HepG2 (cell line): Measurements from ENCODE around the gene ARF6. TPM values are rescaled to one million over a fixed set of nuclear protein-coding genes. Genes with fewer than 3 reads are reported as not detected.

Experiments
- ATAC-seq: fragments of 200-7000 bp; cut with Tn5 transposase; 3 replicates; pipeline ENCODE4 v1.9.1; 2020; ENCODE audit warnings: mild to moderate bottlenecking, moderate library complexity
- BruUV-seq: library from RNA; stranded (reverse); fragments of 400-500 nt; replicated peaks from 2 replicates; lab custom pipeline; 2021; lab: Mats Ljungman, UMichigan
- CTCF ChIA-PET: fragments of 300-600 bp; formaldehyde crosslinking; extraction: SDS; loops from one replicate; lab custom pipeline; 2021; ENCODE audit warnings: low total read pairs, inconsistent platforms, low intra/inter-chr PET ratio; lab: Yijun Ruan, JAX
- POLR2A ChIA-PET: fragments of 350-600 bp; sonication (Branson Sonifier 250); formaldehyde crosslinking; loops from one replicate; lab custom pipeline; 2020; ENCODE audit warnings: antibody characterized with exemption, inconsistent platforms; lab: Yijun Ruan, JAX
- DNase-seq: peaks from one replicate; pipeline ENCODE4 v3.0.0-alpha.2; 2015; ENCODE audit warnings: low spot score
- FAIRE-seq: peaks from 3 replicates; lab custom pipeline; 2011; peaks lifted over from hg19 to GRCh38; lab: Jason Lieb, UNC
- H2AFZ ChIP-seq: one replicate; pipeline ENCODE4 v1.6.1; 2011; ENCODE audit warnings: low read length, inconsistent platforms
- H3K27ac ChIP-seq: fragments of 300-600 bp; 3 replicates; pipeline ENCODE4 v1.8.0; 2011; ENCODE audit warnings: mixed run types, mild to moderate bottlenecking, mixed read lengths, low read length, inconsistent platforms; ENCODE audit not compliant: insufficient read depth; ENCODE audit errors: extremely low read length
- H3K27me3 ChIP-seq, 2 experiments: fragments of 200-600 bp in 1 of 2; 2 replicates in 1 of 2; 3 replicates in 1 of 2; pipeline versions ENCODE4 v1.6.0 to v1.8.0; 2011; ENCODE audit warnings: low read length in 2 of 2, mild to moderate bottlenecking in 2 of 2, moderate library complexity in 2 of 2, inconsistent platforms in 1 of 2; ENCODE audit not compliant: insufficient read depth in 2 of 2, control insufficient read depth in 1 of 2
- H3K36me3 ChIP-seq, 2 experiments: fragments of 200-600 bp in 1 of 2; replicated peaks in 1 of 2; 2 replicates in 1 of 2; 3 replicates in 1 of 2; pipeline versions ENCODE4 v1.5.1 to v1.8.0; 2011; ENCODE audit warnings: low read length in 2 of 2, inconsistent platforms in 1 of 2; ENCODE audit not compliant: insufficient read depth in 2 of 2, control insufficient read depth in 1 of 2
- H3K4me1 ChIP-seq: 2 replicates; pipeline ENCODE4 v1.5.1; 2012; ENCODE audit warnings: low read length, inconsistent platforms; ENCODE audit not compliant: insufficient read depth
- H3K4me2 ChIP-seq: 2 replicates; pipeline ENCODE4 v1.6.0; 2011; ENCODE audit warnings: low read depth, low read length, inconsistent platforms
- H3K4me3 ChIP-seq, 3 experiments: fragments of 200-600 bp in 1 of 3; sonication (generic), shearing (Covaris generic) in 1 of 3; replicated peaks in 1 of 3; 2 replicates each; pipeline ENCODE4 v1.5.1; 2011 to 2016; ENCODE audit warnings: low read length in 3 of 3, inconsistent platforms in 2 of 3, low read depth in 2 of 3, mild to moderate bottlenecking in 2 of 3, control low read depth in 1 of 3, mixed read lengths in 1 of 3; ENCODE audit not compliant: insufficient read depth in 1 of 3
- H3K79me2 ChIP-seq: one replicate; pipeline ENCODE4 v1.6.1; 2011; ENCODE audit warnings: low read length, inconsistent platforms; ENCODE audit not compliant: insufficient read depth
- H3K9ac ChIP-seq: 2 replicates; pipeline ENCODE4 v1.6.0; 2011; ENCODE audit warnings: mild to moderate bottlenecking, low read depth, low read length, inconsistent platforms; ENCODE audit not compliant: insufficient read depth
- H3K9me3 ChIP-seq: 2 replicates; pipeline ENCODE4 v1.5.1; 2012; ENCODE audit warnings: mild to moderate bottlenecking, low read length
- H4K20me1 ChIP-seq: 2 replicates; pipeline ENCODE4 v1.6.0; 2011; ENCODE audit warnings: inconsistent platforms, mild to moderate bottlenecking, low read length, moderate library complexity; ENCODE audit not compliant: insufficient read depth
- ADNP ChIP-seq: sonication (generic); formaldehyde crosslinking; IDR thresholded peaks from 2 replicates; pipeline ENCODE4 v1.4.0; 2020; ENCODE audit warnings: missing genetic modification reagents
- ATF7-NPFF ChIP-seq: sonication (generic); formaldehyde crosslinking; IDR thresholded peaks from 2 replicates; pipeline ENCODE4 v1.8.1; 2023; ENCODE audit warnings: mild to moderate bottlenecking, low read depth, missing genetic modification reagents, moderate library complexity
- HNRNPLL ChIP-seq: fragments of 200-400 bp; formaldehyde crosslinking; IDR thresholded peaks from 2 replicates; pipeline ENCODE4 v1.6.1; 2017; ENCODE audit warnings: mild to moderate bottlenecking, low read depth, low read length; ENCODE audit not compliant: poor library complexity, severe bottlenecking
- JARID2 ChIP-seq: sonication (generic); formaldehyde crosslinking; IDR thresholded peaks from 2 replicates; pipeline ENCODE4 v1.8.1; 2023; ENCODE audit warnings: missing genetic modification reagents, inconsistent platforms; ENCODE audit not compliant: insufficient replicate concordance
- PHF8 ChIP-seq: sonication (generic); formaldehyde crosslinking; IDR thresholded peaks from 2 replicates; pipeline ENCODE4 v1.5.0; 2020; ENCODE audit warnings: missing genetic modification reagents
- SALL1 ChIP-seq: sonication (generic); formaldehyde crosslinking; IDR thresholded peaks from 2 replicates; pipeline ENCODE4 v1.8.0; 2022; ENCODE audit warnings: mild to moderate bottlenecking, missing genetic modification reagents
- SMC3 ChIP-seq: IDR thresholded peaks from 2 replicates; pipeline ENCODE4 v1.6.1; 2011; ENCODE audit warnings: low read length, improper control_type of control experiment
- UBTF ChIP-seq: sonication (generic); formaldehyde crosslinking; IDR thresholded peaks from 2 replicates; pipeline ENCODE4 v1.4.0; 2020; ENCODE audit warnings: mild to moderate bottlenecking, missing genetic modification reagents
- XRCC5 ChIP-seq: fragments of 200-400 bp; formaldehyde crosslinking; optimal IDR thresholded peaks from 2 replicates; pipeline ENCODE3; 2017; ENCODE audit warnings: mild to moderate bottlenecking, low read length
- ZBTB26 ChIP-seq: IDR thresholded peaks from 2 replicates; pipeline ENCODE4 v1.6.1; 2016; ENCODE audit warnings: missing compliant biosample characterization, missing genetic modification reagents, borderline replicate concordance
- ZNF10 ChIP-seq: sonication (generic); formaldehyde crosslinking; IDR thresholded peaks from 2 replicates; pipeline ENCODE4 v1.4.0; 2020; ENCODE audit warnings: mild to moderate bottlenecking, low read depth, missing genetic modification reagents, borderline replicate concordance
- ZNF121 ChIP-seq: sonication (generic); formaldehyde crosslinking; IDR thresholded peaks from 2 replicates; pipeline ENCODE4 v1.5.0; 2020; ENCODE audit warnings: mild to moderate bottlenecking, missing genetic modification reagents
- ZNF720 ChIP-seq: sonication (generic); formaldehyde crosslinking; IDR thresholded peaks from 2 replicates; pipeline ENCODE4 v1.4.0; 2020; ENCODE audit warnings: missing genetic modification reagents
- ZNF883 ChIP-seq: sonication (generic); formaldehyde crosslinking; IDR thresholded peaks from 2 replicates; pipeline ENCODE4 v1.5.1; 2020; ENCODE audit warnings: mild to moderate bottlenecking, missing genetic modification reagents; ENCODE audit errors: not compliant biosample characterization
- WGBS: methylation state at CpG from one replicate; pipeline ENCODE4 v1.1.6; 2017; ENCODE audit warnings: low lambda C conversion rate; 5-methylcytosine and 5-hydroxymethylcytosine counted together
- in situ Hi-C: cut with HindIII; loops from 2 replicates; pipeline ENCODE4 v1.10.0; 2017; ENCODE audit warnings: low pct_unique_long_range_greater_than_20kb; ENCODE audit not compliant: extremely low pct_ligation_motif_present
- intact Hi-C: fragments of 100-400 bp; cut with micrococcal nuclease; formaldehyde crosslinking; loops from one replicate; pipeline ENCODE4 v1.10.0; 2022; ENCODE audit not compliant: unreplicated experiment
- polyA plus RNA-seq, 8 experiments: library from polyadenylated mRNA; depleted of rRNA in 3 of 8; stranded (reverse) in 7 of 8; unstranded in 1 of 8; fragments of >200 nt; fragmentation: Illumina TruSeq in 4 of 8; extraction: Trizol in 4 of 8; gene quantifications; 2 replicates each; pipeline versions ENCODE4 v1.2.1 to v1.2.3, GENCODE V29; 2011 to 2016; ENCODE audit warnings: low read depth in 4 of 8, missing spikeins in 1 of 8, mixed read lengths in 1 of 8; ENCODE audit not compliant: insufficient read depth in 1 of 8
- total RNA-seq, 5 experiments: library from RNA; depleted of rRNA; stranded (reverse); fragments of >200 nt; fragmentation: Illumina TruSeq; extraction: Trizol; gene quantifications; 2 replicates each; pipeline ENCODE4 v1.2.3, GENCODE V29; 2016; ENCODE audit warnings: low read depth in 1 of 5

The ARF6 gene
- total and polyA plus RNA-seq, 2 of the 13 experiments (the other 11 are each of a cell fraction or from before 2014, with no cell fraction given): 12.7 to 31.9 TPM

GRCh38 chr14:49876563-49877127 lies 16.2 kb upstream of the ARF6 start:
- no peak overlapping the region for H3K4me3 ChIP-seq
- BruUV-seq: no TSS peak
- in situ Hi-C loops: no loop called here
- no peak for ATAC-seq
- H3K79me2 ChIP-seq: no peaks in the 10 kb centered on the region
- no peak for DNase-seq
- H3K4me1 ChIP-seq: peaks cover 31% of the 10 kb centered on the region
- FAIRE-seq: no peak
- no peak overlapping the region for H2AFZ ChIP-seq
- no peak overlapping the region for H3K9ac ChIP-seq
- ChIA-PET POLR2A (no interaction called here), CTCF (no interaction called here)
- H3K9me3 ChIP-seq: no peaks in the 10 kb centered on the region
- peak; percentile 34; the same call in 1 of the 2 replicates for TF ChIP-seq ZNF121
- no peak for TF ChIP-seq HNRNPLL
- intact Hi-C loops: no loop called here
- 20% methylated on average over 4 of the region's 4 CpGs for WGBS
- H3K4me2 ChIP-seq: no peak overlapping the region
- H3K27me3 ChIP-seq: no peaks in the 10 kb centered on the region; a peak in 1 of 5 replicates
- no peak overlapping the region for H3K27ac ChIP-seq
- H3K36me3 ChIP-seq: no peaks in the 10 kb centered on the region
- H4K20me1 ChIP-seq: no peaks in the 10 kb centered on the region

DNA sequence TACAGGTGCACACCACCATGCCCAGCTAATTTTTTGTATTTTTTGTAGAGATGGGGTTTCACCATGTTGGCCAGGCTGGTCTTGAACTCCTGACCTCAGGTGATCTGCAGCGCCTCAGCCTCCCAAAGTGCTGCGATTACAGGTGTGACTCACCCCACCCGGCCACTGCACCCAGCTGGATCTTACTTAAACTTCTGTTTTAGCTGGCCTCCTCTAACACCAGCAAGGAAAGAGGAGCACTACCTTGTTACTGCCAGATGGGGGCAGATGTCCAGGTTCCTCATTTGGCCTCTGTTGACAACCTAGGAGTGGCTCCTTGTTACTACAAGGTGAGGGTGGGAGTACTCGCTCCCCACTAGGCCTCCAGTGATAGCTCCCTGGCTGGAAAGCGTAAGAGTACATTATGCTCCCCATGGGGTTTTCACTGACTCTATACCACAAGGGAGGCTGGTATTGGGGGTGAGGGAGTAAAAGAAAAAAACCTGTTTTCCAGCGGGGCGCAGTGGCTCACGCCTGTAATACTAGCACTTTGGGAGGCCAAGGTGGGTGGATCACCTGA lies 13.2 kb upstream of the ARF6 start:
- no peaks in the 10 kb centered on the region for H3K9me3 ChIP-seq
- WGBS: 23% methylated on average over 8 of the region's 8 CpGs
- intact Hi-C loops (loop anchor here (1.0 kb wide), 1 partner anchor 226 kb away; no protein-coding TSS in a partner anchor), in situ Hi-C loops (no loop called here)
- no peaks in the 10 kb centered on the region for H4K20me1 ChIP-seq
- H3K4me1 ChIP-seq: peaks cover 32% of the 10 kb centered on the region
- H3K36me3 ChIP-seq: no peaks in the 10 kb centered on the region
- ChIA-PET POLR2A (interaction anchor here (0.7 to 1.2 kb wide), 9 partner anchors 11 to 237 kb away, joined by 3 to 13 read pairs (median 4); partner anchors contain the start of genes ARF6 and VCPKMT), CTCF (interaction anchor here (0.9 to 2.4 kb wide), 4 partner anchors 18 to 229 kb away, joined by 3 to 13 read pairs (median 4); no protein-coding TSS in a partner anchor)
- DNase-seq (peak; percentile 80), FAIRE-seq (peak; percentile 81), ATAC-seq (peak; percentile 95)
- BruUV-seq: no TSS peak
- peak overlapping the region; percentile 52 for H3K4me2 ChIP-seq
- H2AFZ ChIP-seq: no peak overlapping the region
- H3K27ac ChIP-seq: no peak overlapping the region
- no peak overlapping the region for H3K9ac ChIP-seq
- H3K27me3 ChIP-seq: no peaks in the 10 kb centered on the region; a peak in 1 of 5 replicates
- H3K4me3 ChIP-seq: peak overlapping the region in 1 of 3 experiments; percentile 44; a peak in 2 of 6 replicates
- no peaks in the 10 kb centered on the region for H3K79me2 ChIP-seq
- TF ChIP-seq ATF7-NPFF (CRISPR knock-in tag): peak; percentile 29; the same call in 1 of the 2 replicates
- TF ChIP-seq ZNF10 (CRISPR knock-in tag): no peak
- peak; percentile 53 for TF ChIP-seq JARID2 (CRISPR knock-in tag)
- TF ChIP-seq ZNF883 (CRISPR knock-in tag): no peak
- TF ChIP-seq SMC3: peak; percentile 93
- TF ChIP-seq ZBTB26 (CRISPR knock-in tag): 0 out of 2 replicates have a peak, but pooled peaks have one; percentile 24
- TF ChIP-seq XRCC5: peak; percentile 62
- TF ChIP-seq ADNP (CRISPR knock-in tag): peak; percentile 57
- TF ChIP-seq UBTF (CRISPR knock-in tag): peak; percentile 45; the same call in 1 of the 2 replicates
- peak; percentile 29; the same call in 1 of the 2 replicates for TF ChIP-seq PHF8 (CRISPR knock-in tag)
- peak; percentile 50; the same call in 1 of the 2 replicates for TF ChIP-seq SALL1 (CRISPR knock-in tag)
- no peak for TF ChIP-seq ZNF720
